OCI-M2 (cell line): Measurements from ENCODE around the gene TTLL6.
"Not testable (repeated sequence)": the region's sequence is repeated elsewhere in the genome, so short reads cannot be mapped to it uniquely, and the experiment has no call there.

Source experiments
- DNase-seq: peaks from one replicate; lab custom pipeline; 2025; ENCODE audit not compliant: unreplicated experiment; lab: John Stamatoyannopoulos, UW

TTLL6 gene

DNA sequence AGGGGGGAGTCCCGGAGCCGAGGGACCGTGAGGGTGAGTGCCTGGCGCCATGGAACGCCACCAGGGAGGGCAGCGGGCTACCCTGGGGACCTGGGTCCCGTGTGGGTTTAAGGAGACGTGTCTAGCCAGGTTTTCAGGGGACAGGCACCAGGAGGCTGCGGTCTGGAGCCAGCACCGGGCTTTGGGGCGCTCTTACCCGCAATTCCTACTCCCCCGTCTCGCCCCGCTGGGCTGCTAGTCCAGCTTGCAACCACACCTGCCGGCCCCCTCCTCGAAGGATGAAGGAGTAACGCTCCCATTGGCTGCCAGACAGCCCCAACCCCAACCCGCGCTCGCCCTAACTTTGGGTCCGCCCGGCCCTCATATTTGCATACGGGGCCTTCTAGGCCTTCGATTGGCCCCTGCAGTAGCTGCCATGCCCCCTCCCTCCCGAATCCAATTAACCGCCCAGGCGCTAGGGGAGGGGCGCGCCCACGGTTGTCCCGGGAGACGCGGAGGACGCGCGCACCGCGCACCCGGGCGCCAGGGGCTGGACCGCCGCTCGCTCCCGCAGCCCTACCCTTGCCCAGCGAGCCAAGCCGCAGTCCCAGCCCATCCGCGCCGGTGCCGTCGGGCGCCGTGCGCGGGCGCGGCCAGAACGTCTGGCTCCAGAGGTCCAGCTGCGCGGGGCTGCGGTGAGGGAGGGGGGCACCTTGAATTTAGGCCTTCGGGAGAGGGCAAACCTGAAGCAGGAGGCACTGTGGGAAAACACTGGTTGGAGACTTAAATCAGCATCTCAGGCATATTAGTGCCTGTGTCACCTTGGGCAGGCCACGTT lies at the start of gene TTLL6:
Gene TTLL6 (minus strand): TSS at position 456 of the 817 bp plus-strand sequence. CDS start 157 bp downstream, at position 299.
- DNase-seq, result peak; percentile 24

DNA sequence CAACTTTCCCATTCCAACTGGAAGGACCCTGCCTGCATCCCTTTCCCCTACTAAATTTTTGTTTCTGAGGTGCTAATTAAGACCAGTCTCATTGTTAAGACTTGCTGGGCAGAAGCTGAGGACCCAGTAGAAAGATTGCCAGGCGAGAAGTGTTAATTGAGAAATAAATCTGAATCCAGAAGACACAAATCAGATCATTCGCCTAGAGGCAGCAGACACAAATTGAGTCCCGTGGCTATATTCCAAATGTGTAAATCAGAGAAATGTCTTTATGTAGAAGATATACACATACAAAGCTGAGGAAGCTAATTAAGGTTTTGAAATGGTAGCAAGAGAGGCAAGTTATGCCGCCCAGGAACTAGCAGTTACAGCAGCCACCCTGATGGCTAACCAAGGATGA lies 43.4 kb upstream of the TTLL6 start:
- no peak for DNase-seq

DNA sequence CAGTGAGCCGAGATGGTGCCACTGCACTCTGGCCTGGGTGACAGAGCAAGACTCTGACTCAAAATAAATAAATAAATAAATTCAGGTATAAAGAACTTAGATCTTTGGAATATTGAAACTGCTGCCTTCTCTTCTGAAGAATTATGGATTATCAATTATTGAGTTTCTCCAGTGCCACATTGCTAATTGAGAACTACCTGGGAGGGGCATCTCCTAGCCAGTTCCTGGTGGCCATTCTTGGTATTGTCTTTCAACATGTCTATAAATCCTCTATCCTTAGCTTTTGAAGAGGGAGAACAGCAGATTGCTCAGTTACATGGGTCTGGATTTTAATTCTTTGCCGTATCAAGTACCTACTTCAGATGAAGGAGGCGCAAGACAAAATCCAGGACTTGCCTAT lies 43.0 kb upstream of the TTLL6 start:
- no peak for DNase-seq

GRCh38 chr17:48856122-48856821 lies 39.2 kb upstream of the TTLL6 start:
- no peak for DNase-seq

GRCh38 chr17:48854774-48855476 lies 37.9 kb upstream of the TTLL6 start:
- DNase-seq, result no peak

DNA sequence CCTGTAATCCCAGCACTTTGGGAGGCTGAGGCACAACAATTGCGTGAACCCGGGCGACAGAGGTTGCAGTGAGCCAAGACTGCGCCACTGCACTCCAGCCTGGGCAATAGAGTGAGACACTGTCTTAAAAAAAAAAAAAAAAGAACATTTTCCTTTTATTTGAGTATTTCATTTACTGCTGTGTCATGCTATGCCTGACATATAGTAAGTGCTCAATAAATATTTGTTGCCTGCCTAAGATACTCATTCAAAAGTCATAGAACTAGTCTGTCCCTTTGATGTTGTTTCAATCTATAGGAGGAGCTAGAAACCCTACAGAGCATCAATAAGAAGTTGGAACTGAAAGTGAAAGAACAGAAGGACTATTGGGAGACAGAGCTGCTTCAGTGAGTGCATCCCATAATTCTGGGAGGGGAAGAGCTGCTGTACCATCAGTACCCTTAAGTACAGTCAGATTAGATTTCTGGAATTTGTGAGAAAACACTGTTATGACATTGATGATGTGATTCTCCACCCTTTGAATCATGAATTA lies 33.8 kb upstream of the TTLL6 start:
- no peak for DNase-seq

GRCh38 chr17:48843187-48843900 lies 26.3 kb upstream of the TTLL6 start:
- DNase-seq, result no peak

- DNase-seq, result no peak
Observed at GRCh38 chr17:48842746-48843145, 25.7 kb upstream of the TTLL6 start.

- no peak for DNase-seq
Observed at GRCh38 chr17:48841395-48841831, 24.4 kb upstream of the TTLL6 start.

DNA sequence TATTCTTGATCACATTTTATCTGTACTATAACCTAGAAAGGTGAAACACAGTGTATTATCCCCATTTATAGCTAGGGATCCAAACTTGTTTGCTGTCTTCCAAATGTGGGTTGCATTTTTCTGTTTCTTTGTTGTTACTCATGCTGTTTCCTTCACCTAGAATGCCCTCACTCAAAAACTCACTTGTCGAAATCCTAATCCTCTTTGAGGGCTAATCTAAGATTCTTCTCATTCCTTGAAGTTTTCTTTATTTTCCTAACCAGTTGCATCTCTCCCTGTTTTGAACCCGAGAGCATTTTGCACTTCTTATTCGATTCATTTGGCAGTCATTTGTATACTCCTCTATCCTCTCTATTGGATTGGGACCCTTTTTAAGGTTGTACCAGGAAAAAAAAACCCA lies 23.4 kb upstream of the TTLL6 start:
- no peak for DNase-seq

- not testable (repeated sequence) for DNase-seq
Observed at GRCh38 chr17:48837458-48837857, 20.4 kb upstream of the TTLL6 start.

GRCh38 chr17:48835971-48836370 lies 18.9 kb upstream of the TTLL6 start:
- DNase-seq, result no peak

- no peak for DNase-seq
Observed at GRCh38 chr17:48834973-48835372, 17.9 kb upstream of the TTLL6 start.

DNA sequence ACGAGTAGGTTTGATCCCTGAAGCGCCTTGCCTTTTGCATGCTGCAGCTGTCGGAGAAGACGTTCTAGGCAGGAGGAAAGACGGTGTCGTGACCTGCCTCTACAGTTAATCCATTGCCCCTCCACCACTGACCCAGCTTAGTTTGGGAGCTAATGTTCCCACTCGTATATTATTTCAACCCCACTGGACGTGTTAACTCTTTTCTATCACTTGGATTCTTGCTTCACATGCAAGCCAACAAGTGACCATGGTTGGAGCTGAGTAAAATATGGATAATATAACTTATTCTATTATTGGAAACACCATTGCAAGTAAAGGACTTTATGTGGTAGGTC lies 14.5 kb upstream of the TTLL6 start:
- DNase-seq, result no peak

DNA sequence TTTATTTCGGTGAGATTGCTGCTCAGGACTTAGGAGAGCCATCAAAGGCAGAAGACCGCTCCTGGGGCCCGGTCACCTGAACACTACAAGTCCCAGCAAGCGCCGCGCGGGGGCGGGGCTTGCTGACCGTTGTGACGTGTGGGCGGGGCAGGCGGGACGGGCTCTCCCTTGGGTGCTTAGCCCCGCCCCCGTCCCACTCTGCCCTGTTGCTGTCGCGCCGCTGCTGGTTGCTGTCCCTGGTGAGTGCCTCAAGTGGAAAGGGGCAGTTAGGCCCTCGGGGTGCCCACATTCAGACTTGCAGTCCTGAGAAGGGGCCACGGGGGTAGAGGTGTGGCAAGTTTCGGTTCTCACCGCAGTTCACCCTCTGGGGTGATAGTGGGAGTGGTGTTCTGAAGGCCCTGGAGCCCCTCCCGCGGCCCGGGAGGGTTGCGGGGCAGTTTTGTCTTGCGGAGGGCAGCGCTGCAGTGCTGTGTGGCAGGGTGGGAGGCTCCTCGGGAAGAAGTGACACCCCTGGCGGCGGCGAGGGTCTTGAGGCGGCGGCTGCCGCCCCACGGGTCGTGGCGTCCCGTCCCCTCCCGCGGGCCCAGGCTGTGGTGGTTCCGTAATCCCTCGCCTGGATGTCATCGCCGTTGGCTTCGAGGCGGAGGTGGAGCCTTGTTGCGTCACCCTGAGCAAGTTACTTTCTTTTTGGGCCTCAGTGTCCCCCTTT lies 14.0 kb upstream of the TTLL6 start, which contains the start of gene CALCOCO2:
Gene CALCOCO2 (plus strand): TSS at position 196 of the 709 bp plus-strand sequence. CDS start 10,673 bp downstream, outside the sequence.
- peak; percentile 59 for DNase-seq

DNA sequence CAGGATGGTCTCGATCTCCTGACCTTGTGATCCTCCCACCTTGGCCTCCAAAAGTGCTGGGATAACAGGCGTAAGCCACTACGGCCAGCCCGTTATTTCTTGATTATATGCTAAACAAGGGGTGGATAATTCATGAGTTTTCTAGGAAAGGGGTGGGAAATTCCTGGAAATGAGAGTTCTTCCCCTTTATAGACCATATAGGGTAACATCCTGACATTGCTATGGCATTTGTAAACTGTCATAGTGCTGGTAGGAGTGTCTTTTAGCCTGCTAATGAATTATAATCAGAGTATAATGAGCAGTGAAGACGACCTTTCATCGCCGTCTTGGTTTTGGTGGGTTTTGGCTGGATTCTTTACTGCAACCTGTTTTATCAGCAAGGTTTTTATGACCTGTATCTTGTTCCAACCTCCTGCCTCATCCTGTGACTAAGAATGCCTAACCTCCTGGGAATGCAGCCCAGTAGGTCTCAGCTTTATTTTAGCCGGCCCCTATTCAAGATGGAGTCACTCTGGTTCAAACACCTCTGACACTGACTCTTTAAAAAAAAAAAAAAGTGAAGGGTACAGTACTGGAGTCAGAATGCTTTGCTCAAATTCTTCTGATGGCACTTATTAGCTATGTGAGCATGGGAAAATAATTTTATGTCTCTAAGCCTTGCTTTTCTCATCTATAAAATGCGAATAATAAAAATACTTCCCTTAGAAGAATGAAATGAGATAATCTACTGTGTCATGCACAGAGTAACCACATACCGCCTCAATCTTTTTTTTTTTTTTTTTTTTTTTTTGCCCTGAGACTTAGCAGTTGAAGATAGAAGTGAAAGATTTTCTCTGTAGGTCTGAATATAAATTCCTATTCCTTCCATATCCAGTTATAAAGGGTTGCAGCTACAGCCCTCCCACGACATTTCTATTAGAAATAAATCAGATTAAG lies 8.7 kb upstream of the TTLL6 start:
- no peak for DNase-seq

DNA sequence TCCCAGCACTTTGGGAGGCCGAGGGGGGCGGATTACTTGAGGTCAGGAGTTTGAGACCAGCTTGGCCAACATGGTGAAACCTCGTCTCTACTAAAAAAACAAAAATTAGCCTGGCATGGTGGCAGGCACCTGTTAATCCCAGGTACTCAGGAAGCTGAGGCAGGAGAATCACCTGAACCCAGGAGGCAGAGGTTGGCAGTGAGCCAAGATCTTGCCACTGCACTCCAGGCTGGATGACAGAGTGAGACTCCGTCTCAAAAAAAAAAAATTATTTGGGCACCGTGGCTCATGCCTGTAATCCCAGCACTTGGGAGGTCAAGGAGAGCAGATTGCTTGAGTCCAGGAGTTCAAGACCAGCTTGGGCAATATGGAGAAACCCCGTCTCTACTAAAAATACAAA lies 3.9 kb upstream of the TTLL6 start:
- not testable (repeated sequence) for DNase-seq

DNA sequence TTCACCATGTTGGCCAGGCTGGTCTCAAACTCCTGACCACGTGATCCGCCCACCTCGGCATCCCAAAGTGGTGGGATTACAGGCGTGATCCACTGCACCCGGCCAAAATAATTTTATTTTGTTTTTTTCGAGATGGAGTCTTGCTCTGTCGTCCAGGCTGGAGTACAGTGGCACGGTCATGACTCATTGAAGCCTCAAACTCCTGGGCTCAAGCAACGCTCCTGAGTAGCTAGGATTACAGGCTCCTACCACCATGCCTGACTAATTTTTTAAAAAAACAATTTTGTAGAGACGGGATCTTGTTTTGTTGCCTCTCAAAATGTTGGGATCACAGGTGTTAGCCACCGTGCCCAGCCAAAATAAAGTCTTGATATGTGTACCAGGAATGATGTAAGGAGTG lies 2.4 kb upstream of the TTLL6 start:
- no peak for DNase-seq

DNA sequence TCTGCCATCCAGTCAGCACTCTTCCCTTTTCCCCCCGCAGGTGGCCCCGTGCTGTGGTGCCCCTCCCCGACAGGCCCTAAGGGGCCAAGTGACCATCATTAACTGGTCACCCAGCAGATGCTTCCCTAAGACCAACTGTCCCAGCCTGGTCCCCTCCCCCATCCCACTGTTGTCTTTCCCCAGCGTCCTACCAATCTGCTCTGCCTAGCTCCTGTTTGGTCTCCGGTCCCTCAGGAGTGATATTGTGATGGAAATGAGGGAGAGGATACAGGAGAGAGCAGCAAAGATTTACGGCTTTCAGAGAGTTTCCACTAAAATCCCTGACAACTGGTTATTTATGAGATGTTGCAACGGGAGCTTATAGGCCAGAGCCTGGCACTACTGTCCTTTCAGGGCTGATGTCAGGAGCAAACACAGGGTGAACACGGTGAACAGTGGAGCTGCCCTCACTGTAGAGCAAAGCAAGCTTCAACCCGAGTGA lies 1.4 kb upstream of the TTLL6 start:
- no peak for DNase-seq
